HG02588 (cell line): Measurements from ENCODE around the gene TBCK.
"Not testable (repeated sequence)": the region's sequence is repeated elsewhere in the genome, so short reads cannot be mapped to it uniquely, and the experiment has no call there.

Experiments
- ATAC-seq: cut with Tn5 transposase; IDR thresholded peaks from one replicate; pipeline ENCODE4 v1.9.1; 2021; ENCODE audit warnings: mild to moderate bottlenecking, moderate library complexity; ENCODE audit not compliant: unreplicated experiment

TBCK gene

DNA sequence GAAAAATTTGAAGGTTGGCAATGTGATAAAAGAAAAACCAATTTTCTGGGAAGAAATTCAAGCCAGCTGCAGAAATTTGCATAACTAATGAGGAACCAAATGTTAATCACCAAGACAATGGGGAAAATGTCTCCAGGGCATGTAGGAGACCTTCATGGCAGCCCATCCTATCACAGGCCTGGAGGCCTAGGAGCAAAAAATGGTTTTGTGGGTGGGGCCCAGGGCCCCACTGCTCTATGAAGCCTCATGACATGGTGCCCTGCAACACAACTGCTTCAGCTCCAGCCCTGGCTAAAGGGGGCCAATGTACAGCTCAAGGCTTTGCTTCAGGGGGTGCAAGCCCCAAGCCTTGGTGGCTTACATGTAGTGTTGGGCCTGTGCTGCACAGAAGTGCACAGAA is 184.0 kb downstream of the TBCK start:
- no peak for ATAC-seq

DNA sequence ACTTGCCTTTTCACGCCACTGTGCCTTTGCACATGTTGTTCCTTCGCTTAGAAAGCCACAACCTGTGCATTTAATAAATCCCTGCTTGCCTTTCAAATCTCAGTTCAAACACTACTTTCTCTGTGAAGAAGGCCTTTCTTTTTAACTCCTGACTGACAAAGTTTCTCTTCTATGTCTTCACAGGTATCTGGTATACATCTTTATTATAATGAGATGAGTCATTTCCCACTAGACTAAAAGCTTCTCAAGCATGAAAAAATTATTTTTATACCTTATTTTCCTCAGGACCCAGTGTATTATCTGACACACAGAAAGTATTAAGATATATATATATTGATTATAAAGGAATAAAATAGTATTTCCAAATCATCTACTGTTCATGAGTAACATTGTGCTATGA is 189.9 kb downstream of the TBCK start:
- ATAC-seq = no peak

DNA sequence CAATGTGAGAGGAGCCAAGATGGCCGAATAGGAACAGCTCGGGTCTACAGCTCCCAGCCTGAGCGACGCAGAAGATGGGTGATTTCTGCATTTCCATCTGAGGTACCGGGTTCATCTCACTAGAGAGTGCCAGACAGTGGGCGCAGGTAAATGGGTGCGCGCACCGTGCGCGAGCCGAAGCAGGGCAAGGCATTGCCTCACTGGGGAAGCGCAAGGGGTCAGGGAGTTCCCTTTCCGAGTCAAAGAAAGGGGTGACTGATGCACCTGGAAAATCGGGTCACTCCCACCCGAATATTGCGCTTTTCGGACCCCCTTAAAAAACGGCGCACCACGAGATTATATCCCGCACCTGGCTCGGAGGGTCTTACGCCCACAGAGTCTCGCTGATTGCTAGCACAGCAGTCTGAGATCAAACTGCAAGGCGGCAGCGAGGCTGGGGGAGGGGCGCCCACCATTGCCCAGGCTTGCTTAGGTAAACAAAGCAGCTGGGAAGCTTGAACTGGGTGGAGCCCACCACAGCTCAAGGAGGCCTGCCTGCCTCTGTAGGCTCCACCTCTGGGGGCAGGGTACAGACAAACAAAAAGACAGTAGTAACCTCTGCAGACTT is 196.0 kb downstream of the TBCK start:
- ATAC-seq = not testable (repeated sequence)

DNA sequence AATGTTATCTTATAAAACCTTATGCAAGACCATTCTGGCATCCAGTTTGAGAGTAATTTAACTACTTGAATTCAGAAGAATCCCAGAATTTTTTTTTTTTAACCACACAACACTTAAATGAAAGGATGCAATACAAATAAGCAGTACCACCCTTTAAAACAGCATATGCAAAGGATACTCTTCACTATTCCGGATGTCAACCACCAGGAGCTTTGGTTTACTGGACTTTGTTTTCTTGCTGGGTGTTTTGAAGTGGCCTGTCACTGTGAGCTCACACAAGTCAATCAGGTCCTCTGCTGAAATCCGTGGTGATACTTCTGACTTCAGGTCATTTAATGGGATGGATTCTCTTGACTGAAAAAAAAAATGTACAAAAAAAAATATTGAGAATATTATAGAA is 200.0 kb downstream of the TBCK start:
- ATAC-seq = no peak

DNA sequence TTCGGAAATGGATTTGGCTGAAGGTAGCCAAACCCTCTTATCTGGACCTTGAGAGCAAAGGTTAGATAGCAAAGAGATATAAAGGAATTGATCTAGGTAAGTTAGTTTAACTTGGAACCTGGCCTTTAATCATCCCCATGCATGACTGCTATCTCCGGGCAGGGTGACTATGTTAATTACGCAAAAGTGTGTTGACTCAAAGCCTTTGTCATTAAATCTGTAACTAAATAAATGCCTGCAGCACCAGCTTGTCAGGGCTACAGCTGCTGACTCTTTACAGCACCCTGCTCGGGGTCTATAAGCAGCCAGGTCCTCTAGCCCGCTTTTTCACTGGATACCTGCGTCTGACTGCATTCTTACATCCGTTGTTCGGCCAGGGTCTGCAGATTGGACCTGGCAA is 201.7 kb downstream of the TBCK start:
- no peak for ATAC-seq

DNA sequence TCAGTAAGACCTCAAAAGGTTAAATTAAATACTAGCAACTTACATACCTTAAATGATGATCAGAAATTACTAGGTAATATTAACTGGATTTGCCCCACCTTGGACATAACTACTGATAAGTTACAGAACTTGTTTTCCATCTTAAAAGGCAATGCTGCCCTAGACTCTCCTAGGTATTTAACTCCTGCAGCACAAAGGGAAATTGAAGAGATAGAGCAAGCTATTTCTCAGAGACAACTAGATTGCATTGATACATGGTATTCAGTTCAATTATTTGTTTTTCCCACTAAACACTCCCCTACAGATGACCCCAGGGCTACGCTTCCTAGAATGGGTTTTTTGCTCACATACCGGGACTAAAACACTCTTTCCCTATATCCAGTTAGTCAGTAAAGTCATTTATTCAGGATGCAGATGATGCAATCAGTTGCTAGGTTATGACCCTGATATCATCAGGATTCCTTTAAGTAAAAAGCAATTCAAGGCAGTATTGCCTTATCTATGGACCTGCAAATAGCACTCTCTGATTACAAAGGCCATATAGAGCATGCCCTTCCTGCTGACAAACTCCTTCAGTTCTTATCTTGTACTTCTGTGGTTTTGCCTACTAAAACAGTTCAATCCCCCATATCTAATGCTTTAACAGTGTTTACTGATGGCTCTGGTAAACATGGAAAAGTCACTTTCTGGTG is 204.1 kb downstream of the TBCK start:
- ATAC-seq = not testable (repeated sequence)

DNA sequence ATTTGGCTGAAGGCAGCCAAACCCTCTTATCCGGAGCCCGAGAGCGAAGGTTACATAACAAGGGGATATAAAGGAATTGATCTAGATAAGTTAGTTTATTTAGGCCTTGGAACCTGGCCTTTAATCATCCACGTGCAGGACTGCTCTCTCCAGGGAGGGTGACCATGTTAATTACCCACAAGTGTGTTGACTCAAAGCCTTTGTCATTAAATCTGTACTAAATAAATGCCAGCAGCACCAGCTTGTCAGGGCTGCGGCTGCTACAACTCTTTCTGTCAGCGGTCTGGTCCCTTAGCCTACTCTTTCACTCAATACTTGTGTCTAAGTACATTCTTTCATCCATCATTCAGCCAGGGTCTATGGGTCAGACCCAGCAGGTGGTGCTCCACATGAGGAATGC is 206.1 kb downstream of the TBCK start:
- no peak for ATAC-seq

DNA sequence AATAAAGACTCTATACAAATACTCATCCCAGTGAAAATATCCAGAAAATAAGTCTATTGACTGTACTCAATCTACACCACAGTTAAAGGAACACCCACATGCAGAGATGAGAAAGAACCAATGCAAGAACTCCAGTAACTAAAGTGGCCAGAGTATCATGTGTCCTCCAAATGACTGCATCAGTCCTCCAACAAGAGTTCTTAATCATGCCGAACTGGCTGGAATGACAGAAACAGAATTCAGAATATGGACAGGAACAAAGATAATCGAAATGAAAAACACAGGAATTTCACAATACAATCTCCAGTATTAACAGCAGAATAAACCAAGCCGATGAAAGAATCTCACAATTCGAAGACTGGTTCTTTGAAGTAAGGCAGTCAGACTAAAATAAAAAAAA is 210.3 kb downstream of the TBCK start:
- no peak for ATAC-seq

DNA sequence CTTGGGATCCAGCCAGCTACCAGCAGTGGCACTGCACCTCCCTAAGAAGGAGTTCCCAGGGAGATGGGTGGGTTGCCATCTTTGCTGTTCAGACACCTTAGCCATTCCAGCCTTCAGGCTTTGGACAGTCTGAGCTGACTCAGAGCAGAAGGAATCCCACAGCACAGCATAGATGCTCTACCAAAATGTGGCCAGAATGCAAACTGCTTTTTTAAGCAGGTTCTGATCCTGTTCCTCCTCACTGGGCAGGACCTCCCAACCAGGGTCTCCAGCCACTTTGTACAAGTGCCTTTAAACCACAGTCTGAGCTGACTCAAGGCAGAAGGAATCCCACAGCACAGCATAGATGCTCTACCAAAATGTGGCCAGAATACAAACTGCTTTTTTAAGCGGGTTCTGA is 211.7 kb downstream of the TBCK start:
- no peak for ATAC-seq

DNA sequence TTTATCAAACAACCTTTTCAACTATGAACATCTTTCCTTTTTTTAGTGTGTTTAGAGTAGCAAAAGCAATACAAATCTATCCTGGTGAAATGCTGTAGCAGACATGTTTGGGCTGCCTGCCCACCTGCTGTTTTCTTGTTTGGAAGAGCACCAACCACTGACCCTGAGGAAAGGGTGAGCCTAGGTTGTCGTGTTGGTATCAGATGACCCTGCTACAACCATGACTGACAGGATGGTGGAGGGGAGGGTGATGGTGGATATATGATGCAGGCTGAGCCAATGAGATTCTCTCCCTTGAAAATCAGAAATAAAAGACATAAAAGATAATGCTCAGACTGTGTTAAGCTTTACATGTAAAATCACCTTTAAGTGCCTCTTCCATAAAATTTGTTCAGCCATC is 219.6 kb downstream of the TBCK start:
- ATAC-seq = no peak

DNA sequence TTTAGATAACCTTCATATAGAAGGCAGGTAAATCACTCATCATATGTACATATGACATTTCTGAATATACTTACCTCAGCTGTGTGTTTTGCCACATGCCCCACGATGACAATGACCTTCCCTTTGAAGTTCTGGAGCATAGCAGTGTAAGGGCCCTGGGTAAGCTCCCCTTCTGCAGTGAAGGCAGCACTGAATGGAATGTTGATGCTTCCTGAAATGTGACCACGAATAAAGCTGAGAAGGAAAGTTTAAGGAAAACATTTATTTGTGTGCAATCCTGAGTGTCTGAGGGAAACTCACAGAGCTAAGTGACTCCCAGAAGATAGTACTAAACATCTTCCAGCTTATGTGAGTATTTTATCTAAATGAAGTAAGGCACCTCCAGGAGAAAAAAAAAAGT is 220.6 kb downstream of the TBCK start:
- no peak for ATAC-seq

DNA sequence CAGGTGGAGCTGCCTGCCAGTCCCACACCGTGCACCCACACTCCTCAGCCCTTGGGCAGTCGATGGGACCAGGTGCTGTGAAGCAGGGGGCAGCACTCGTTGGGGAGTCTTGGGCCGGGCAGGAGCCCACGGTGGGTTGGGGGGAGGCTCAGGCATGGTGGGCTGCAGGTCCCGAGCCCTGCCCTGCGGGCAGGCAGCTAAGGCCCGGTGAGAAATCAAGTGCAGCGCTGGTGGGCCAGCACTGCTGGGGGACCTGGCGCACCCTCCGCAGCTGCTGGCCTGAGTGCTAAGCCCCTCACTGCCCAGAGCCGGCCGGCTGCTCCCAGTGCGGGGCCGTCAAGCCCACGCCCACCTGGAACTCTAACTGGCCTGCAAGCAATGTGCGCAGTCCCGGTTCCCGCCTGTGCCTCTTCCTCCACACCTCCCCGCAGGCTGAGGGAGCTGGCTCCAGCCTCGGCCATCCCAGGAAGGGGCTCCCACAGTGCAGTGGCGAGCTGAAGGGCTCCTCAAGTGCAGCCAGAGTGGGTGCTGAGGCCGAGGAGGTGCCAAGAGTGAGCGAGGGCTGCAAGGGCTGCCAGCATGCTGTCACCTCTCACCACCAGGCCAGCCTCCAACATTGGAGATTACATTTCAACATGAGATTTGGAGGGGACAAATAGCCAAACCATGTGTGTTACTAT is 223.5 kb downstream of the TBCK start:
- ATAC-seq = no peak

DNA sequence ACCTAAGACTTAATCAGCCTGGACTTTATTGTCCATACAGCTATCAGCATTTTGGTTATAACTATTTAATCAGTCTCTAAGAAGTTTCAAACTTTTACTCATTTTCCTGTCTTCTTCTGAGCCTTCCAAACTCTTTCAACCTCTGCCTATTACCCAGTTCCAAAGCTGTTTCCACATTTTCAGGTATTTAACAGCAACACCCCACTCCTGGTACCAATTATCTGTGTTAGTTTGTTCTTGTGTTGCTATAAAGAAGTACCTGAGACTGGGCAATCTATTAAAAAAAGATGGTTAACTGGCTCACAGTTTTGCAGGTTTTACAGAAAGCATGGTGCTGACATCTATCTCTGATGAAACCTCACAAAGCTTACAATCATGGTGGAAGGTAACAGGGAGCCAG is 225.2 kb downstream of the TBCK start:
- no peak for ATAC-seq

DNA sequence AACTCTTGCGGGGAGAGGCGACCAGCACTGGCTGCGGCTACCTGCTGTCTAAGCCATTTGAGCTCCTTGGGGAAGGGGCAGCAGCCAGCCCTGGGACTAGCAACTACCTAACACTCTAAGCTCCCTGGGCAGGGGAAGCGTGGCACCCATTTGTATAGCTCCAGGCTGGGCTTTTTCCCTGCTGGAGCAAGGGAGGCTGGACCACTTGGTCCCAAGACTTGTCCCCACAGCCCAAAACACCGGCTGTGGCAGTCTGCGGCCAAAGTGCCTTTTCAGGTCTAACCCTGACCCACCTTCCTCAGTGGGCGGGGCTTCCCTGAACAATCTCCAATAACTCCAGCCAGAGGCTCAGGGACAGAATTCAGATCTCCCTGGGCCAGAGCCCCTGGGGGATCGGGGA is 232.9 kb downstream of the TBCK start:
- no peak for ATAC-seq

DNA sequence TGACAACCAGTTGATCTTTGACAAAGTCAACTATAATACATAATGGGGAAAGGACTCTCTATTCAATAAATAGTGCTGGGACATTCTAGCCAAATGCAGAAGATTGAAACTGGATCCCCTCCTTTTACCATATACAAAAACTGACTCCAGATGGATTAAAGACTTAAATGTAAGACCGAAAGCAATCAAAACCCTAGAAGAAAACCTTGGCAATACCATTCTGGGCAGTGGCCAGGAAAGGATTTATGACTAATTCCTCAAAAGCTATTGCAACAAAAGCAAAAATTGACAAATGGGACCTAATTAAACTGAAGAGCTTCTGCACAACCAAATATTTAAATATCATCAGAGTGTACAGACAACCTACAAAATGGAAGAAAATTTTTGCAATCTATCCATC is 235.6 kb downstream of the TBCK start:
- no peak for ATAC-seq

DNA sequence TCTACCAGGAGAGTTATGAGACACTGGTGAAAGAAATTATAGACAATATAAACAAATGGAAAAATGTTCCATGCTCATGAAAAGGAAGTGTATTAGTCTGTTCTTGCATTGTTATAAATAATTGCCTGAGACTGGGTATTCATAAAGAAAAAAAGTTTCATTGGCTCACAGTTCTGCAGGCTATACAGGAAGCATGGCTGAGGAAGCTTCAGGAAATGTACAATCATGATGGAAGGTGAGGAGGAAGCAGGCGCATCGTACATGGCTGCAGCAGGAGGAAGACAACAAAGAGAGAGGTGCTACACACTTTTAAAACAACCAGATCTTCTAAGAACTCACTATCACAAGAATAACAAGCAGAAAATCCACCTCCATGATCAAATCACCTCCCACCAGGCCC is 236.4 kb downstream of the TBCK start:
- ATAC-seq = no peak

DNA sequence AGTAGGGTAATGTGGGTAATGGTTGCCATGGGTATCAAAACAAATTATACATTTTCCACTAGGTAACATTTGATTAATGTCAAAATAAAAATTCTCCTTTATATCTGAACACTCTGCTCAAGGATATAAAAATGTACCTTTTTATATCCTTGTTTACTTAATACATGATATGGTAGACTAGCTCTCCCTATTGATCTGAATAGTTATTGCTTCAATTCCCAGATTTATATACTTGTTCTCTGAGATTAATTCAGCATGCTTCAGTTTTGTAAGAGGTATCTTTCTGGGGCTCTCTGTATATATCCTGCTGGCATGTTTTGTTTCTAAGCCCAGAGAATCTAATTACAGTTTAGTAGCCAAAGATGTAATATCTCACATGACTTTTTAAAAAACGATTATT is 251.0 kb downstream of the TBCK start:
- no peak for ATAC-seq

DNA sequence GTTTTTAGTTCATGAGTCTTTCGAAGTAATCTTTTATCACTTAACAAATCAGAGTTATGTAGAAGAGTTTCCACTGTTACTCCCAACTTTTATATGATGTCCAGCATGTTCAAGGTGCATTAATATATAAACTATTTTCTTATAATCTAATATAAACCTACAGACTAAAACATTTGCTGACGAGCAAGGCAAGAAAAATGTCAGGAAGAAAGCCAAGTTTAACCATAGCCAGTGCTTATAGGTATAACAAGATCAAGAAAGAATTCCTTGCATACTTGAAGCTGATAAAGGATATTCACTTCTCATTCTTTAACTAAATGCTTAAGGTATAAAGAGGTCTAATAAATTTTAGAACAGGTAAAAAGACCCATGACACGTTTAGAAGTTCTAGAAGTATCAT is 253.0 kb downstream of the TBCK start:
- ATAC-seq = no peak

DNA sequence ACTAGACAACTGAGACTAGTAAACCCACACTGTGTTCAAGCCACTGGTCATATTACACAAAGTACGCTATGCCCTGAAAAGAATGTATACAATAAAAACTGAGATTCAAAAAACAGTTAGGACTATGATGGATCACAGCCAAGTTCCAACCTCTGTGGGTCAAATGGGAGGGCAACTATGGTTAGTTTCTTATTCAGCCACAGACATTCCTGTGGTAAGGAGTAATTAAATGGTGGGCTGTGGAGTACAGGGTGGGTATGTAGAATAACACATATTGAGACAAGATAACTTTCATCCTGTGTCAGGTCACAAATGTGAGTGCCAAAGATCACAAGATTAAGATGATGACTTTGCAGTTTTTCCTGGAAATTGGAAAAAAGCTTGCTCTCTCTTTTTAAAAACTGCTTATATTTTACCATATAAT is 253.5 kb downstream of the TBCK start:
- ATAC-seq = no peak

DNA sequence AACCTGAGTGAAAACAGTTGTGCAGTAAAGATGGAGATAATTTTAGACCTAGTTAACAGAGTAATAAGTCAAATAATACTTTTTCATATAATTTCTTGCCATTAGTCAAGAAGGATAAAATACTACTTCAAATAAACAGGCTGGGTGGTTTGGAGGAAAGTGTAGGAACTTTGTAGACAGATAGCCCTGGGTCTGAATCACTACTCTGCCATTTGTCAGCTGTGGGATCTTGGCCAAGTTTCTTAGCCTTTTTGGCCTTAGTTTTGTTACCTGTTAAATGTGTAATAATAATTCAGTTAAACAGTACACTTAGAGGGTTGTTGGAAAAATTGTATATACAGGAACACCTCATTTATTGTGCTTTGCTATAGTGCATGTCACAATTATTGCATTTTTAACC is 257.1 kb downstream of the TBCK start:
- no peak for ATAC-seq

DNA sequence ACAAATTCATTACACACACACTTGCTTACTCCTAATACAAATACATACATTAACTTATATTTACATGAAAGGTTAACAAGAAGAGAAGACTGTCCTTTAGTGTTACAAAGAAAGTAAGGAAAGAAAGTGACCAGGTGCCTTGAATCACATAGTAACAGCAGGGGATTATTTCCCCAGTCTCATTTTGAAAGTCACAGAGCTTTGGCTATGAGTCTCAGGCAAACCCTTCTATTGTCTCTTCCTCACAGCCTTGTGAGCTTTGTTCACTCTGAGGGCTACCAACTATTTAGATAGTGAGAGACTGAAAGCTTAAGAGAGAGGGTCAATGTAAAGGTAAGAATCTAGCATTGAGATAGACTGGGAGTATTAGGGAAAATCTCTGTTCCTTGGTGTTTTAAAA is 259.1 kb downstream of the TBCK start:
- ATAC-seq = no peak

DNA sequence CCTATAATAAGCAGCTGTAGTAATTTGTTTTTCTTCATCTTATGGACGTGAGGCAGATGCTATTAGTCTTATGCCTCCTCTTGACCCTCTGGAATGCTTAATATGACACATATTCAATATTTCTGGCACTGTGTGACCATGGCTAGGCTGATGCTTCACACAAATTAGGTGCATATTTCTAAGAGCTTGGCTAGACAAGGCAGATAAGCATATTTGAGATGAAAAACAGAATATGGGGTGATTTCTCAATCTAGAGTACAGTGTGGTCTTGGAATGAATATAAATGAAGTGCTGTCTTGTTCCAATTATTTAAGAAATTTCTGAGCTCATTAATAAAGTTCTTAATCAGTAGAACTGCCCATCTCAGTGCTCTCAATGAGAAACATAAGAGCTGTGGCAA is 264.5 kb downstream of the TBCK start:
- no peak for ATAC-seq

DNA sequence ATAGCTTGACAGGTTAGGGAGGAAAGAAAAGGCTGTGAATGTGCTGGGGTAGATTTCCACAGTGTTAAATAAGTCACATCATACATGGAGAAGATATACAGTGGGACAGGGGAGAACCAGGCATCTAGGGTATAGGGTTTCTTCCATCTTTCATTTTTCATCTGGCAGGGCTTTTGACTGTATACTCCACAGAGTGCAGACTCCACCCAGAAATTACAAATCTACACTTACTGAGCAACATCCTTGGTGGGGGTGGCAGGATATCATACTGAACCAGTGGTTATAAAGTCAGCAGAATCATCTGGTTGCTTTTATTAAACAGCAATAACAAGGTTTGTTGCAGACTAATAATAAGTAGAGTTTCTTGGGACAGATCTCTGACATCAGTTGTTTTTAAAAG is 266.5 kb downstream of the TBCK start:
- no peak for ATAC-seq
